PC-3 (cell line): ENCODE data around the gene RFC4. TPM values are rescaled to one million over a fixed set of nuclear protein-coding genes. Genes with fewer than 3 reads are reported as not detected.

Source experiments
- ATAC-seq: fragments of 200-7000 bp; cut with Tn5 transposase; 2 replicates; pipeline ENCODE4 v1.9.1; 2020; ENCODE audit warnings: mild to moderate bottlenecking, moderate library complexity
- BruUV-seq: library from RNA; stranded (reverse); fragments of 400-500 nt; replicated peaks from 2 replicates; lab custom pipeline; 2021; lab: Mats Ljungman, UMichigan
- CTCF ChIA-PET: fragments of 300-600 bp; sonication (Branson Sonifier 250); formaldehyde crosslinking; loops from one replicate; lab custom pipeline; 2022; ENCODE audit warnings: antibody characterized with exemption; lab: Charles Lee
- POLR2A ChIA-PET: fragments of 300-600 bp; sonication (Branson Sonifier 250); formaldehyde crosslinking; loops from one replicate; lab custom pipeline; 2022; ENCODE audit warnings: antibody characterized with exemption; ENCODE audit not compliant: unreplicated experiment; lab: Charles Lee
- DNase-seq: peaks from one replicate; pipeline ENCODE4 v3.0.0-alpha.2; 2015
- H2AFZ ChIP-seq: fragments of 300-600 bp; sonication (generic); 2 replicates; pipeline ENCODE4 v1.6.0; 2016; ENCODE audit warnings: antibody characterized with exemption, low read length
- H3F3A ChIP-seq: fragments of 300-600 bp; sonication (generic); one replicate; pipeline ENCODE4 v1.6.0; 2017; ENCODE audit warnings: antibody characterized with exemption, low read length, control low read depth, mild to moderate bottlenecking; ENCODE audit not compliant: unreplicated experiment
- H3K27ac ChIP-seq: fragments of 300-600 bp; sonication (generic); 2 replicates; pipeline ENCODE4 v1.5.1; 2016; ENCODE audit warnings: mild to moderate bottlenecking, low read length
- H3K27me3 ChIP-seq: fragments of 300-600 bp; sonication (generic); 2 replicates; pipeline ENCODE4 v1.6.1; 2016; ENCODE audit warnings: low read length, mixed read lengths
- H3K36me3 ChIP-seq: fragments of 300-600 bp; sonication (generic); 2 replicates; pipeline ENCODE4 v1.6.1; 2016; ENCODE audit warnings: low read depth, mixed run types, low read length, mixed read lengths
- H3K4me1 ChIP-seq: fragments of 300-600 bp; sonication (generic); 2 replicates; pipeline ENCODE4 v1.5.1; 2016; ENCODE audit warnings: low read length; ENCODE audit not compliant: insufficient read depth
- H3K4me2 ChIP-seq: fragments of 300-600 bp; sonication (generic); 2 replicates; pipeline ENCODE4 v1.6.0; 2016; ENCODE audit warnings: low read length
- H3K4me3 ChIP-seq: fragments of 300-600 bp; sonication (generic); 2 replicates; pipeline ENCODE4 v1.5.1; 2016; ENCODE audit warnings: mild to moderate bottlenecking, low read length, mixed read lengths
- H3K79me2 ChIP-seq: fragments of 300-600 bp; sonication (generic); 2 replicates; pipeline ENCODE4 v1.6.1; 2017; ENCODE audit warnings: low read length, mixed read lengths
- H3K9ac ChIP-seq: fragments of 300-600 bp; sonication (generic); 2 replicates; pipeline ENCODE4 v1.6.0; 2016; ENCODE audit warnings: mild to moderate bottlenecking, low read length
- H3K9me2 ChIP-seq: fragments of 300-600 bp; sonication (generic); replicated peaks from 2 replicates; pipeline ENCODE4 v1.6.1; 2016; ENCODE audit warnings: mixed run types, low read length, mixed read lengths
- H3K9me3 ChIP-seq: fragments of 300-600 bp; sonication (generic); 2 replicates; pipeline ENCODE4 v1.6.1; 2016; ENCODE audit warnings: low read length, mixed read lengths
- H4K20me1 ChIP-seq: fragments of 300-600 bp; sonication (generic); 2 replicates; pipeline ENCODE4 v1.6.1; 2016; ENCODE audit warnings: low read length, mixed read lengths
- CTCF ChIP-seq: fragments of 300-600 bp; sonication (generic); conservative IDR thresholded peaks from 2 replicates; pipeline ENCODE4 v1.5.1; 2017; ENCODE audit warnings: antibody characterized with exemption, low read depth, mild to moderate bottlenecking, low read length
- EZH2 ChIP-seq: fragments of 300-600 bp; sonication (generic); IDR thresholded peaks from one replicate; pipeline ENCODE4 v1.6.1; 2017; ENCODE audit warnings: antibody characterized with exemption, mild to moderate bottlenecking, low read length; ENCODE audit not compliant: unreplicated experiment
- EZH2phosphoT487 ChIP-seq: fragments of 300-600 bp; sonication (generic); IDR thresholded peaks from 2 replicates; pipeline ENCODE4 v1.6.1; 2018; ENCODE audit warnings: mild to moderate bottlenecking, antibody characterized with exemption, low read length, borderline replicate concordance
- intact Hi-C: fragments of 100-400 bp; cut with micrococcal nuclease; formaldehyde crosslinking; loops from 2 replicates; pipeline ENCODE4 v1.9.0; 2023
- total RNA-seq: library from RNA; depleted of rRNA; stranded (reverse); fragments of >200 nt; gene quantifications from 2 replicates; pipeline ENCODE4 v1.2.3, GENCODE V29; 2014

RFC4 gene
- total RNA-seq, 1 experiment from 2014 or later = 73.0 TPM

GRCh38 chr3:186825872-186826409, 19.7 kb upstream of the RFC4 start:
- peak overlapping the region; percentile 99 for H3K4me2 ChIP-seq
- POLR2A ChIA-PET = no interaction called here
- H3K9ac ChIP-seq = no peak overlapping the region

GRCh38 chr3:186825294-186825821, 19.1 kb upstream of the RFC4 start:
- Histone ChIP-seq H3K4me1 (peaks cover 9% of the 10 kb centered on the region; the same call in 1 of the 2 replicates), H2AFZ (no peak overlapping the region), H3K9me3 (no peaks in the 10 kb centered on the region), H3K27ac (no peak overlapping the region), H4K20me1 (no peaks in the 10 kb centered on the region), H3K4me3 (no peak overlapping the region), H3K9ac (no peak overlapping the region), H3F3A (no peaks in the 10 kb centered on the region), H3K9me2 (no peaks in the 10 kb centered on the region), H3K79me2 (peaks cover 7% of the 10 kb centered on the region; the same call in 1 of the 2 replicates), H3K27me3 (peaks cover 25% of the 10 kb centered on the region), H3K4me2 (no peak overlapping the region), H3K36me3 (no peaks in the 10 kb centered on the region)
- BruUV-seq = no TSS peak
- TF ChIP-seq EZH2phosphoT487 (no peak), CTCF (no peak), EZH2 (no peak)
- DNase-seq = no peak
- ChIA-PET CTCF (no interaction called here), POLR2A (no interaction called here)
- intact Hi-C loops = no loop called here
- no peak for ATAC-seq

More at GRCh38 chr3:186825872-186826409, 19.7 kb upstream of the RFC4 start:
- BruUV-seq = TSS peak; percentile 73
- DNase-seq = no peak
- TF ChIP-seq EZH2 (no peak), CTCF (no peak), EZH2phosphoT487 (no peak)
- ATAC-seq = no peak
- Histone ChIP-seq H3K9me3 (no peaks in the 10 kb centered on the region), H3K27ac (no peak overlapping the region), H4K20me1 (no peaks in the 10 kb centered on the region), H3F3A (no peaks in the 10 kb centered on the region), H2AFZ (no peak overlapping the region), H3K27me3 (peaks cover 31% of the 10 kb centered on the region), H3K4me3 (peak overlapping the region; percentile 91; the same call in 1 of the 2 replicates), H3K4me1 (peaks cover 9% of the 10 kb centered on the region; the same call in 1 of the 2 replicates), H3K9me2 (no peaks in the 10 kb centered on the region), H3K36me3 (no peaks in the 10 kb centered on the region), H3K79me2 (peaks cover 7% of the 10 kb centered on the region; the same call in 1 of the 2 replicates)
- intact Hi-C loops = no loop called here
- CTCF ChIA-PET = no interaction called here

- no peaks in the 10 kb centered on the region for H3K36me3 ChIP-seq
- H3K4me3 ChIP-seq = no peak overlapping the region
- CTCF ChIA-PET = no interaction called here
- no peak for DNase-seq
- no peaks in the 10 kb centered on the region for H3K9me2 ChIP-seq
- intact Hi-C loops = no loop called here
- no peak overlapping the region for H3K9ac ChIP-seq
- ATAC-seq = no peak
- H3K4me1 ChIP-seq = peaks cover 9% of the 10 kb centered on the region; the same call in 1 of the 2 replicates
- no peaks in the 10 kb centered on the region for H4K20me1 ChIP-seq
- TF ChIP-seq EZH2phosphoT487 = no peak
- TF ChIP-seq EZH2 = no peak
- no peak for TF ChIP-seq CTCF
- no peak overlapping the region for H2AFZ ChIP-seq
- no peaks in the 10 kb centered on the region for H3F3A ChIP-seq
- BruUV-seq = no TSS peak
- peaks cover 17% of the 10 kb centered on the region for H3K27me3 ChIP-seq
- H3K79me2 ChIP-seq = peaks cover 7% of the 10 kb centered on the region; the same call in 1 of the 2 replicates
- POLR2A ChIA-PET = no interaction called here
- H3K27ac ChIP-seq = no peak overlapping the region
- H3K9me3 ChIP-seq = no peaks in the 10 kb centered on the region
- no peak overlapping the region for H3K4me2 ChIP-seq
These were observed 18.3 kb upstream of the RFC4 start for GRCh38 chr3:186824430-186825139.
